SKM-1 treated with dmso at 0.1 percent for 144 hours (cell line): Measurements from ENCODE around the gene RASA3.
"Not testable (repeated sequence)": the region's sequence is repeated elsewhere in the genome, so short reads cannot be mapped to it uniquely, and the experiment has no call there.

Experiments used
- DNase-seq: peaks from one replicate; lab custom pipeline; 2025; ENCODE audit not compliant: unreplicated experiment; lab: John Stamatoyannopoulos, UW

RASA3 gene

DNA sequence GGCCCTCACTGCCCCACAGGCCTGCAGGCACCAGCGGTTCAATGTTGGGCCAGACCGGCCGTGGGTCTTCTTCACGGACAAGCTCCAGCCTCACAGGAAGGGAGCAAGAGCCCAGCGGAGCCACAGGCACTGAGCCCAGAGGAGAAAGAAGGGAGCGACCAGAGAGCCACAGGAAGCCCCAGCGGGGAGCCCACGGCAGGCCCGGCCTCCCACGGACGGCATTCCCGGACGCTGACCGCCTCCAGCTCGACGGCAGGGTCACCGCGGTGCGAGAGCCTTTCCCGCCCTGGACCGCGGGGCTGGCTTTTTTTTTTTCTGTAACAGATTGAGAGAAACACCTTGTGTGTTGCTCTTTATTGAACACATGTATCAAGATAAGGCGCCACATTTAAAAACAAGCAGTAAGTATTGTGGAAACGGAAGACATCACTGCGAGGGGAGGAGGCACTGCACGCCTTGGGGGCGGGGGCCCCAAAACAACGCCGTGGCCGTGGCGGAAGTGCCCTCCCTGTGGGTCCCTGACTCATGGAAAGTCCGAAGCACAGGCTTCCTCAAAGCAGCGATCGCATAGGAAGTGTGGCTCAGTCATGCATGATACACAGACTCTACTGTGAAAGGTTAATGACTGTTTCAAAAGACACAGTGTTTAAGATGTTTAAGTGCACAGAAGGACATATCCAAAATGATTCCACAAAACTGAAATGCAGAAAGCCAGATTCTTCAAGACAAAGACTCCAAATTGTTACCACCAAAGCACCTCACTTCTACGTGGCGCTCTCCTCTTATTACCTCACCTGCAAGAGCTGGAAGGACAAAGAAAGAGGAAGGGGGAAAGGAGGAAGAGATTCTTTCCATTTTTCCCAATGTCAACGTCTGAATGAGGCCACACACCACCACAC is 3.5 kb downstream of the RASA3 start:
- DNase-seq, result peak; percentile 93

- no peak for DNase-seq
Observed at GRCh38 chr13:114128348-114128623, 4.1 kb downstream of the RASA3 start.

DNA sequence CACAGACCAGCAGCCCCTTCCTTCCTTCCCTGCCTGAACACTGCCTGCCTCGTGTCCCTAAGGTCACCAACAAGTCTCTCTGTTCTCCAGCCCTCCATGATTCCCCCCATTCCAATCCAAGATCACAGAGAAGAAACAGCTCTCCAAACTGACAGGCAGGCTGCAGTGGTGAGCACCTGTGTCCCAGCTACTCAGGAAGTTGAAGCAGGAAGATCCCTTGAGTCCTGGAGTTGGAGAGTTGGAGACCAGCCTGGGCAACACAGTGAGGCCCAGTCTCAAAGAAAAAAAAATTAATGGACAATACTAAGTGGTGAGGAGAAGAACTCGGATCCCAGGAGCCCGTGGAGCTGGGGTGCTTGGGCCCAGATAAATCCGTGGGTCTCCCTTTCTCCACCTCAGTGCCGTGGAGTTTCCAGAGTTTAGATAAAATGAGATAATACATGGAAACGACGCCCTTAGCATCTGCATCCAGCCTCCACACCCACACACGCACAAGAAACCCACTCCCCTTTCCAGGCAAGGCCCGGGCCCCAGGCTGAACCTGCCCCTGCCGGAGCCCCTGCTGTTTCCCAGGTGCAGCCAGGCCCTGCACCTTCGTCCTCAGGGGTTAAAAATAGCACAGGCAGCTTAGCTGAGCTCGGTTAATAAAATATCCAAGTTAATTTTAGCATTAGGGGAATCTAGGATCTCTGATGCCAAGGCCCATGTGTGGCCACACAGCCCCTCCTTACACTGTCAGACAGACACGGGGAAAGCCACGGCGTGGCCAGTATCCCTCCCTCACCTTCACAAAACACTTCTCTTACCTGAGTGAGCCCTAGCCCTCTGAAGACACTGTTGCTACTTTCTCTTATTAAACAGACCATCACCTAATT is 4.7 kb downstream of the RASA3 start:
- DNase-seq, result no peak

- DNase-seq, result no peak
Observed at GRCh38 chr13:114126789-114127472, 5.5 kb downstream of the RASA3 start.

- DNase-seq, result not testable (repeated sequence)
Observed at GRCh38 chr13:114126086-114126485, 6.3 kb downstream of the RASA3 start.

DNA sequence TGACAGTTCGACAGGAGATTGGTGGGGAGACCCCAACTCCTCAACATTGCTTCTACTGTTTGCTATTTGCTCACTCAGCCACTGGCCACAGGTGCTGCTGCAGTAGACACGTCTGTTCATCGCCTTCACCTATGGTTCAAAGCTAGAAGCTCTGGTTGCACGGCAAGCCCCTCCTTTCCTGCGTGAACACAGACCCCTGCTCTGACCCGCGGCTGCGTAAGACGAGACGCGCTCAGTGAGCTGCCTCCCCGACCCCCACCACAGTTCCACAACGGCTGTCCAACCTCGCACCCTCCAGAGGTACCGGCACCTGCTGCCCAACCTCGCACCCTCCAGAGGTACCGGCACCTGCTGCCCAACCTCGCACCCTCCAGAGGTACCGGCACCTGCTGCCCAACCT is 6.8 kb downstream of the RASA3 start:
- DNase-seq, result no peak

- DNase-seq, result no peak
Observed at GRCh38 chr13:114124921-114125320, 7.5 kb downstream of the RASA3 start.

GRCh38 chr13:114124431-114124830 is 8.0 kb downstream of the RASA3 start:
- no peak for DNase-seq

DNA sequence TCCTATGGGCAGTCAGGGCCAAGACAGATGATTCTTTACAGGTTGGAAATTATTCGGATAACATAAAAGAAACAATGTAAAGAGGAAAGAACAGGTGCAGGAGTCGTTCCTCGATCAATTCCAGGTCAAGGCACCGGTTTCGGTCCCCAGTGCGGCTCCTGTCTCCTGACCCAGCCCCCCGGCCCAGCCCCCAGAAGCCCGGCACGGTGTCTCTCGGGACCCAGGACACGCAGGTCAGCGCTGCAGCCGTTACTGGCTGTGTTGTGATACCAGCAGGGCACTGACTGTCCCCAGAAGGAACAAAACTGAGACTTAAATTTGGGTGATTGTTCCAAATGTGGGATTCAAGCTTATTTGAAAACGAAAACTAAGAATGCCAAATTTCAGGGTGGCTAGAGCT is 8.5 kb downstream of the RASA3 start:
- DNase-seq, result no peak

- no peak for DNase-seq
Observed at GRCh38 chr13:114123448-114123847, 9.0 kb downstream of the RASA3 start.

GRCh38 chr13:114122591-114123211 is 9.7 kb downstream of the RASA3 start:
- no peak for DNase-seq

- no peak for DNase-seq
Observed at GRCh38 chr13:114122127-114122511, 10.3 kb downstream of the RASA3 start.

DNA sequence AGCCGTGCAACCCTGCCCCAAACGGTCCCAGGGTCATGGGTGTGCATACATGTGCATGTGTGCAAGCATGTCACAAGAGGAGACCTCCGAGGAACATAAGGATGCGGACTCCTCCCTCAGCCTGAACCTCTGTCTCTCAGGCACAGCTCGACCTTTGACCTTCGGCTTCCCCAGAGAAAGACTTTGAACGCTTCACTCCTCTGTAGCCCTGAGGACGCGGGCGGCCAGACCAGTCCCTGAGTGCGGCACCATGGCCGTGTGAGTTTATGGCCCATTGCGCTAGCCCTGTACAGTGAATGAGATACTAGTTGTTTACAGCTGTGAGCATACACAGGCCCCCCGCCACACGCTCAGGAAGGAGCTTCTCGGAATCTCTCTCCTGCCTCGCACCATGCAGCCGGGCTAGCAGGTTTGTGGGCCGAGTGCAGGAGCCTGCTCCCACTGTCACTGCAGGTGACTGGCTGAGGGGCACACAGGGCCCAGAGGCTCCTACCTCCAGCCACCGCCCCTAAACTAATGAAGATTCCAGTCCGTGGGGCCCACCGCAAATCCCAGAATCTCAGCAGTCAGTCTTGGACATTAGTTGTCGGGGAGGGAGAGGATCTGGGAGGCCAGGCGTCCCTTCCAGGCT is 10.8 kb downstream of the RASA3 start:
- DNase-seq, result no peak

DNA sequence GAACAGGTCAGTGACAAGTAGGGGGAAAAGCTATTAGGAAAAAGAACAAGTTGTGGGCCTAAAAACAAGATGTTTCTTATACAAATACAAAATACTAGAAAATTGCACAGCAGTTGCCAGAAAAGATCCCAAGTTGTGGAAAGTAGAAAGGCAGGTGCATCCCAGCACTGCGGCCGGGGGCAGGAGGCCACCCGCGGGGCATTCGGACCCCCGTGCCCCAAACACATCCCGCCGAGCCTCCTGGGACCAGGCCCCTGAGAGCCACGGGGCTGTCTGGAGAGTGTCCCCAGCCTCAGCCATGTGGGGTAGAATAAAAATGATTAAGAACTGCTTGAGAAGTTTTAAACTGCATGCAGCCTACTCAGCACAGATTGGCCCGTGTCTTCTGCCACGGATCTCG is 11.4 kb downstream of the RASA3 start:
- no peak for DNase-seq

DNA sequence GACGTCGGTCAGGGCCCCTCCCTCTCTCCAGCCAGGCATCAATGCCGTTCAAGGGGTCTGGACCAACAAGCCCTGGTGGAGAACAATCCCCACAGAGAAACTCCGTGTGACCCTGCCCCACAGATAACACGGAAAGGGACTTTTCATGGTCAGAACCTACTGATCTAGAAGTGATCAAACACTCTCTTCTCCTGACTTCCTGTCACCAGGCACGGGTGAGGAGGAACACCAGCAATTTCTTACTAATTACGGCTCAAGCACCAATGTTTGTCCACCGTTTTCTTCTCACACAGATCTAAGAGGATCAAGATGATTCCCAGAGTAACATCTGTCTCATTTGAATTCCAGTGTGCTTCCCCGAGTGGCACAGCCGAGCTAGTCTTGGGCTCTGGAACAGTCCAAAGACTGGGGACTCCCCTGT is 11.8 kb downstream of the RASA3 start:
- DNase-seq, result no peak

- no peak for DNase-seq
Observed at GRCh38 chr13:114119196-114119595, 13.2 kb downstream of the RASA3 start.

DNA sequence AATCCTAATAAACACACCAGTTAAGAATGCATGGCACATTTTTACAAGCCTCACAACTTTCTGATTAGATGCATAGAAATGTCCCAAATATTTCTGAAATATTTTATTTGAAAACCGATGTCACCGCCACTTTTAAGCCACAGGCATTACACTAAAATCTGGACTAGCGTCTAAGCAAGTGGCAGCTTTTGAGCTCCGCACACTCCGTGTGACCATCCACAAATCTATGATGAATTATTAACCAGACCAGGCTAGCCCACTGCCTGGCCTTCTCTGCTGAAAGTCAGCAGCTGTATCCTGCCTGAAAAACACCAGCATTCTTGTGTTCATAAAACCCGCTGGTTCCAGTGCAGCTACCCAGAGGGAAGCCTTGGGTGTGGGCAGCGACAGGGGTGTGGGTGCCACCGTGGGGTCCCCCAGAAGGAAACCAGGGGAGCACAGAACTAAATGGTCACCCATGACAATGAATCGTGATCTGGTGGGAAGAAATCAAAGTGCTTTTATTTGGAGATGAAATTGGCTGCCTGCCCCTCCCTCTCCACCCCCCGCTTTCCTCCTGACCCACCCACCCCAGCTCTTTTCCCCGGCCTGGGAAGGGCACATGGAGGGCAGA is 13.8 kb downstream of the RASA3 start:
- DNase-seq, result no peak

GRCh38 chr13:114118086-114118485 is 14.3 kb downstream of the RASA3 start:
- DNase-seq, result no peak

DNA sequence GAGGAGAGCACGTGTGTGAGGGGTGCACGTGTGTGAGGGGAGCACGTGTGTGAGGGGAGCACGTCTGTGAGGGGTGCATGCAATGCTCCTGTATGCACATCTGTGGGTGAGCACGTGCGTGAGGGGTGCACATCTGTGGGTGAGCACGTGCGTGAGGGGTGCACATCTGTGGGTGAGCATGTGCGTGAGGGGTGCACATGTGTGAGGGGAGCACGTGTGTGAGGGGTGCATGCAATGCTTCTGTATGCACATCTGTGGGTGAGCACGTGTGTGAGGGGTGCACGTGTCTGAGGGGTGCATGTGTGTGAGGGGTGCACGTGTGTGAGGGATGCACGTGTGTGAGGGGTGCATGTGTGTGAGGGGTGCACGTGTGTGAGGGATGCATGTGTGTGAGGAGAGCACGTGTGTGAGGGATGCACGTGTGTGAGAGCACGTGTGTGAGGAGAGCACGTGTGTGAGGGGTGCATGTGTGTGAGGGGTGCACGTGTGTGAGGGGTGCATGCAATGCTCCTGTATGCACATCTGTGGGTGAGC is 15.0 kb downstream of the RASA3 start:
- not testable (repeated sequence) for DNase-seq

- no peak for DNase-seq
Observed at GRCh38 chr13:114116734-114117133, 15.7 kb downstream of the RASA3 start.
